Superior temporal gyrus (tissue), 1 donor: ENCODE measurements around the gene SNX3.
"Not testable (repeated sequence)": the region's sequence is repeated elsewhere in the genome, so short reads cannot be mapped to it uniquely, and the experiment has no call there.

ENCODE experiments used
- DNase-seq: peaks from one replicate; pipeline ENCODE4 v3.0.0-alpha.2; 2016; ENCODE audit errors: extremely low spot score

Gene SNX3

GRCh38 chr6:108260809-108261569, at the start of gene SNX3:
Gene SNX3, minus strand, starts transcription at chr6:108261040. Its CDS starts 119 bp downstream, at chr6:108260921.
- DNase-seq: peak; percentile 92

- no peak for DNase-seq
Observed at GRCh38 chr6:108309844-108310243, 49.0 kb upstream of the SNX3 start.

DNA sequence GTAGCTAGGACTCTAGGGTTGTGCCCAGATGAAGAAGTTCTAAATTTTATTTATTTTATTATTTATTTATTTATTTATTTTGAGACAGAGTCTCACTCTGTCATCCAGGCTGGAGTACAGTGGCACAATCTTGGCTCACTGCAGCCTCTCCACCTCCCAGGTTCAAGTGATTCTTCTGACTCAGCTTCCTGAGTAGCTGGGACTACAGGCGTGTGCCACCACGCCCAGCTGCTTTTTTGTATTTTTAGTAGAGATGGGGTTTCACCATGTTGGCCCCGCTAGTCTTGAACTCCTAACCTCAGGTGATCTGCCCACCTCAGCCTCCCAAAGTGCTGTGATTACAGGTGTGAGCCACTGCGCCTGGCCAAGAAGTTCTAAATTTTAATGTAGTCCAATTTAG, 47.8 kb upstream of the SNX3 start:
- DNase-seq: not testable (repeated sequence)

GRCh38 chr6:108304646-108305045, 43.8 kb upstream of the SNX3 start:
- no peak for DNase-seq

DNA sequence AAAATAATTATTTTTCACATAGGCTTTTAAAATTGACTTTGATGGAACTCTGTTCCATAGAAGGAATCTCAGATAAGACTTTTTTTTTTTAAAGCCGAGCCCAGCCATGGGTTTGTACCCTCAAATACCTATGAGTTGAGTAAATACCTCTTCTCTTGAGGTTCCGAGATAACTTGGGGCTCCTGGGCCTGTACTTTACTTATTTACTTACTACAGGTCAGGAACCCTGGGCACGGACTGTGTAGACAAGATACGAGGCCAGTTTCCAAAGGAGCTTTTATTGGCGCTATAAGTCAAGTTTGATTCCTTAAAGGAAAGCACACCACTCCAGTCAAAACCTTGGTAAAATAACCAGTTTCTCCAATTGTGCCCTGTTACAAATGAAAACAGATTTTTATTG, 41.5 kb upstream of the SNX3 start:
- no peak for DNase-seq

DNA sequence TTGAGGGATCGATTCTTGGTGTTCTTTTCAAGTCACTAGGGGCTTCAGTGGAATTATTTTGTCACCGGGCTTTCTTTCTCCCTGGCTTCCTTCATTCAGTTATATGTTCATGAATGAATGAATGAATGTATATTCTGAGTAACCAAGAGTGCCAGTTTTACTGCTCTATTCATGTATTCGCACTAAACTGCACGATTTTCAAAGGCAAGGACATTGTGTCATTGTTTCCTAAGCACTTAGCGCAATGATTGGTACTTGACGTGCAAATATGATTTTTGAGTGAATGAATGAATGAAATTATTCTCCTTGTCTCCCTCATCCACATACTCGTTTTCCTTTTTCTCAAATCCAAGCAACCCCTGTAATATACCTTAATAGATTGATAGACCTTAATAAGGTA, 34.8 kb upstream of the SNX3 start:
- no peak for DNase-seq

DNA sequence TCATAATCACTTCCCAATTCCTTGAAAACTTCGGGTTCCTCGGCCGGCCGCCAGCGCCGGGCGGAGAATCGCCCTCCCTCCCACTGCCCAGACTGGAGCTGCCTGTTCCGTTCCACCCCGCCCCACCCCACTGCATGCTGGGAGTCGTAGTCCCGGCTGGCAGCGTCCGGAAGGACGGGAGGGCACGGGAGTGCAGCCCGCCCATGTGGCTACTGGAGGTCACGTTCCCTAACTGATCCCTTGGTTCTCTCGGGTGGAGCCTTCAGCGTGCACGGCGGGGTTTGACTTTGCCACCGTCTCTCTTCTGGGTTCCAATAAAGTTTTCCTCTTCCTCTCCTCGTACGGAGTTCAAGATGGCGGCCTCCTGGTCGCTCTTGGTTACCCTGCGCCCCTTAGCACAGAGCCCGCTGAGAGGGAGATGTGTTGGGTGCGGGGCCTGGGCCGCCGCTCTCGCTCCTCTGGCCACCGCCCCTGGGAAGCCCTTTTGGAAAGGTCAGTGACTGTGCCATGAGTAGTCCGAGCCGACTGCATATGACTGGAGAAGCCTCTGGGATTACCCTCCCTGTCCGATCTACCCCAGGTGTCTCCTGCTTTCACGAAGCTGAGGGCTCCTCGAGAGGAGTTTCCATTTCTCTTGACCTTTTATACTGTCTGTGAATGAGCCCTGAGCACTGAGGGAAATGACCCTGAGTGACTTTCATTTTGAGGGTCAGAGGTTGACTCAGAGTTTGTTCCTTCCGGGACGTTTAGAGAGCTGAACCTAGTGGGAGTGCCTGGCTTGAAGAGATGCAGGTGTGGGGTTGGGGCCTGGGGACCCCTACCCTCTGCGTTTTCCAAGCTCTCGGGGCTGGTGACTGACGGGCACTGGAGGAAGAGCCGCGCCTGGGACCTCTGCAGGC, 34.1 kb upstream of the SNX3 start, which contains the start of gene AFG1L:
Gene AFG1L, plus strand, starts transcription at position 328 of the 899 bp plus-strand sequence. Its CDS starts 26 bp downstream, at position 354.
- peak; percentile 87 for DNase-seq

DNA sequence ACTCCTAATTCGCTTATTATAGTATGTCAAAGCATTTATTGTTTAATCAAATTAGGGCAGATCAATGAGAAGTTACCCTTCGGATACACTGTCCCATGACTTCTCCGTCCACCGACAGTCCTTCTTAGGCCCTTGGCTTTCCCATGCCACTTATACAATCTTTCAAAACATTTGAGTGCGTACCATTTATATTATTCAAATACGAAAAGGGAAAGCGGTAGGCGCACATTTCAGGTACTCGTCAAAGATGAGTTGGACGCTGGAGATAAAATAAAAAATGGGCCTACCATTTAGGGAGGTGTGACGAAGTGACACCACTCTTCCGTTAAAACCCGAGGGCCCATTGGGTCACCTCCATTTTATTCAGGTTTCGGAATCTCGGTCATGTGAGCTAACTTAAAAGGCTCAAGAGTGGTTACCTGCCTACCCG, 33.5 kb upstream of the SNX3 start:
- DNase-seq: no peak

DNA sequence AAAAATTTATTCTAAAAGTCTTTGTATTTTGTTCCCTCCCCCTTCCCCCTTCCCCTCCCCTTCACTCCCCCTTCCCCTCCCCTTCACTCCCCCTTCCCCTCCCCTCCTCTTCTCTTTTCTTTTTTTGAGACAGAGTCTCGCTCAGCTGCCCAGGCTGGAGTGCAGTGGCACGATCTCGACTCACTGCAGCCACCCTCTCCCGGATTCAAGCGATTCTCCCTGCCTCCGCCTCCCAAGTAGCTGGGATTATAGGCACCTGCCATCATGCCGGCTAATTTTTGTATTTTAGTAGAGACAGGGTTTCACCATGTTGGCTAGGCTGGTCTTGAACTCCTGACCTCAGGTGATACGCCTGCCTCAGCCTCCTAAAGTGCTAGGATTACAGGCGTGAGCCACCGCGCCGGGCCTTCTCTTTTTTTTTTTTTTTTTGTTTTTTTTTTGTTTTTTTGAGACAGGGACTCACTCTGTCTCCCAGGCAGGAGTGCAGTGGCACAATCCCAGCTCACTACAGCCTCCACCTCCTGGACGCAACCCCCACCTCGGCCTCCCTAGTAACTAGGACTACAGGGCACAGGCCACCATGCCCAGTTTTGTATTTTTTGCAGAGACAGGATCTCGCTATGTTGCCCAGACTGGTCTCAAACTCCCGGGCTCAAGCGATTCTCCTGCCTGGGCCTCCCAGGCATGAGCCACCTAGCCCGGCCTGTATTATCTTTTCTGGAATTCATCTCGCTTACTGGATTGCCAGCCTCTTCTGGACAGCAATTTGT, 32.9 kb upstream of the SNX3 start:
- DNase-seq: no peak

DNA sequence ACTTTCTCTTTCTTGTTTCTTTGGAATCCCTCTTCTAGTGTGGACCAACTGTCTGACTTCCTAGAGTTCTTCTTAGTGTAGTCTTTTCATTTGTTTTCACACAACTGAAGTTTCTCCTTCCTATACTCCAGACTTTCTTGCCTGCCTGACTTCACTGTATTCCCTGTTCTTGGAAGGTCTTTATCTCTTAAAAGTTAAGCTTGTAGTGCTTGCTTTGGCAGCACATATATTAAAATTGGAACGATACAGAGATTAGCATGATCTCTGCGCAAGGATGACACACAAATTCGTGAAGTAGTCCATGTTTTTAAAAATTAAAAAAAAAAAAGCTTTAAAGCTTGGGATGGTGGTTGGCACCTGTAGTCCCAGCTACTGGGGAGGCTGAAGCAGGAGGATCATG, 31.7 kb upstream of the SNX3 start:
- not testable (repeated sequence) for DNase-seq

- DNase-seq: no peak
Observed at GRCh38 chr6:108291091-108291490, 30.3 kb upstream of the SNX3 start.

DNA sequence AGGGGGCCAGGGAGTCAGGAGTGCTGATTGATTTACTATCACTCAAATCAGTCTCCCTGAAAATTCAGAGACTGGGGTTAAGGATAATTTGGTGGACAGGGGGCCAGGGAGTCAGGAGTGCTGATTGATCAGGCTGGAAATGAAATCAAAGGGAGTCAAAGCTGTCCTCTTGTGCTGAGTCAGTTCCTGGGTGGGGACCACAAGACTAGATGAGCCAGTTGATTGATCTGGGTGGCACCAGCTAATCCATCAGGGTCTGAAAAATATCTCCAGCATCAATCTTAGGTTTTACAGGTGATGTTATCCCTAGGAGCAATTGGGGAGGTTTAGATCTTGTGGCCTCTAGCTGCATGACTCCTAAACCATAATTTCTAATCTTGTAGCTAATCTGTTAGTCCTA, 27.9 kb upstream of the SNX3 start:
- DNase-seq: no peak

DNA sequence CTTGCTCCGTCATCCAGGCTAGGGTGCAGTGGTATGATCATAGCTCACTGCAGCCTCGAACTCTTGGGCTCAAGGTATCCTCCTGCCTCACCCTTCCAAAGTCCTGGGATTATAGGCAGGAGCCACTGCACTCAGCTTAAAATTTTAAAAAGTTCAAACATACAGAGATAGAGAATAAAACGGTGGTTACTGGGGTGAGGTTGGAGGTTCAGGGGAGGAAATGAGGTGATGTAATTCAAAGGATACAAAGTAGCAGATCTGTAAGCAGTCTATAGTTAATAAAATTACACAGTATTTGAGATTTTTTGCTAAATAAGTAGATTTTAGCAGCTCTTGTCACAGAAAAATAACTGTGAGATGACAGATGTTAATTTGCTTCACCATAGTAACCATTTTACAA, 26.5 kb upstream of the SNX3 start:
- no peak for DNase-seq

DNA sequence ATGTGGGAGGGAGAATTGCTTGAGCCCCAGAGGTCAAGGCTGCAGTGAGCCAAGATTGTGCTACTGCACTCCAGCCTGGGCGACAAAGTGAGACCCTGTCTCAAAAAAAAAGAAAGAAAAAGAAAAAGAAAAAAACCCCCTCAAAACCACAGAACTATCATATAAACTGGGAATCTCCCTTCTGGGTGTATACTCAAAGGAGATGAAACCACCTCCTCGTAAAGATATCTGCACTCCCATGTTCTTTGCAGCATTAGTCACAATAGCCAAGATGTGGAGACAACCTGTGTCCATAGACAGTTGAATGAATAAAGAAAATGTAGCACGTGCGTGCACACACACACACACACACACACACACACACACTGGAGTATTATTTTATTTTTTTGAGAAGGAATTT, 25.5 kb upstream of the SNX3 start:
- DNase-seq: no peak

GRCh38 chr6:108285381-108285780, 24.5 kb upstream of the SNX3 start:
- no peak for DNase-seq

- DNase-seq: no peak
Observed at GRCh38 chr6:108277831-108278230, 17.0 kb upstream of the SNX3 start.

DNA sequence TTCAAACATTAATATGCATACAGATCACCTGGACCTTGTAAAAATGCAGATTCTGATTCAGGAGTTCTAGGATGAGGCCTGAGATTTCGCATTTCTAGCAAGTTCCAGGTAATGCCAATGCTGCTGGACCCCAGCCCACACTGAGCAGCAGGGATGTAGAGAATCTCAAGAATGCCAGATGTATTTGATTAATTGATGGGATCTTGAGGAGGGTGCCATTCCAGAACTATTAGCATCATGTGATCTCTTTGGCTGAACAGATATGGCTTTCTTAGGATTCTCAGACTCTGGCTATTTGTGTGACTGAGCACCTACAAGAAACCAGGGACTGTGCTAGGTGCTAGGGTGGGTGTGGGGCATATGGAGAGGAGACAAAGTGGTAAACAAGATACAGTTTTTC, 16.5 kb upstream of the SNX3 start:
- DNase-seq: no peak

DNA sequence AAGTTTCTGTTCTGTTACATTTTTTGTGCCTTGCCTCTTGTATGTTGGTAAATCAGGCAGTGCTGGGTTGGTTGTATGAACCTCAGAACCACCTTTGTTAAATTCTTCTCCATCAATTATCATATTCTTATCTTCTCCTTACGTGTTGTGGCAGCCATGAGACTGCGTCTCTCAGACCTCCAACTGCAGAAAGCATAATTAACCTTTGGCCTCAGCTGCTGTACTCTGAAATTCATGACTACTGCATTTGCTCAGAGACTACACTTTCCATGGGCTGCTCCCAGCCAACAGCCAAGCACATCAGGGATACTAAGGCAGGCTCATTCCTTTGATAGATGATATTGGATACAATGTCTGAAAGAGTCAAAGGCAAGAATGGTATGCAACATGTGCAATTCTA, 15.1 kb upstream of the SNX3 start:
- DNase-seq: no peak

- no peak for DNase-seq
Observed at GRCh38 chr6:108274546-108274945, 13.7 kb upstream of the SNX3 start.

GRCh38 chr6:108269955-108270354, 9.1 kb upstream of the SNX3 start:
- not testable (repeated sequence) for DNase-seq

GRCh38 chr6:108268845-108269244, 8.0 kb upstream of the SNX3 start:
- no peak for DNase-seq

DNA sequence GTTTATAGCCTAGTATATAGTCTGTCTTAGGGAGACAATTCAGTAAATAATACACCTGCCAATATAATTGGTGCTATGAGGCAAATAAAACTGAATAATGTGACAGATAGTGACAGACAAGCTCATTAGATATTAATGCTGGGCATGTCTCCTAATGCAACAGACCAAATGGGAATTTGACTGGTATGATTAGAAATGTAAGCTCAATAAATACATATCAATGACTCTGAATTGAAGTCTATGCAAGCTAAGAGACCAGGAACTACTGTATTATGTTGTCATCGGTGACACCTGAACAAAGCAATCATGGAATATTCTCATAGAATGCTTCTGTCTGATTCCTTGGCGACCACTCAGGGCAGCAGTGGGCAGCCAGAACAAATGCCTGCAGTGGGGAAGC, 2.5 kb upstream of the SNX3 start:
- no peak for DNase-seq
